ENCODE measurements around the gene DNER.

GRCh38 chr2:229454934-229455631 lies 259.3 kb downstream of the DNER start:
- TF ChIP-seq, protein P1, sequence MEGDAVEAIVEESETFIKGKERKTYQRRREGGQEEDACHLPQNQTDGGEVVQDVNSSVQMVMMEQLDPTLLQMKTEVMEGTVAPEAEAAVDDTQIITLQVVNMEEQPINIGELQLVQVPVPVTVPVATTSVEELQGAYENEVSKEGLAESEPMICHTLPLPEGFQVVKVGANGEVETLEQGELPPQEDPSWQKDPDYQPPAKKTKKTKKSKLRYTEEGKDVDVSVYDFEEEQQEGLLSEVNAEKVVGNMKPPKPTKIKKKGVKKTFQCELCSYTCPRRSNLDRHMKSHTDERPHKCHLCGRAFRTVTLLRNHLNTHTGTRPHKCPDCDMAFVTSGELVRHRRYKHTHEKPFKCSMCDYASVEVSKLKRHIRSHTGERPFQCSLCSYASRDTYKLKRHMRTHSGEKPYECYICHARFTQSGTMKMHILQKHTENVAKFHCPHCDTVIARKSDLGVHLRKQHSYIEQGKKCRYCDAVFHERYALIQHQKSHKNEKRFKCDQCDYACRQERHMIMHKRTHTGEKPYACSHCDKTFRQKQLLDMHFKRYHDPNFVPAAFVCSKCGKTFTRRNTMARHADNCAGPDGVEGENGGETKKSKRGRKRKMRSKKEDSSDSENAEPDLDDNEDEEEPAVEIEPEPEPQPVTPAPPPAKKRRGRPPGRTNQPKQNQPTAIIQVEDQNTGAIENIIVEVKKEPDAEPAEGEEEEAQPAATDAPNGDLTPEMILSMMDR (IDR thresholded peaks at IDR 0.05) = no peak
- TF ChIP-seq POLR2AphosphoS5 (IDR thresholded peaks at IDR 0.05) (no peak), POLR2A (IDR thresholded peaks at IDR 0.05) (no peak)
